Hepatocyte (in vitro differentiated cells): ENCODE measurements around the gene TEX35. TPM values are rescaled to one million over a fixed set of nuclear protein-coding genes. Genes with fewer than 3 reads are reported as not detected.

Source experiments
- DNase-seq: peaks from one replicate; pipeline ENCODE4 v3.0.0-alpha.2; 2016; ENCODE audit warnings: low spot score
- H2AFZ ChIP-seq: fragments of 200-600 bp; sonication (generic); 2 replicates; pipeline ENCODE4 v1.6.0; 2016; ENCODE audit warnings: antibody characterized with exemption, mild to moderate bottlenecking
- H3K27ac ChIP-seq: fragments of 200-600 bp; sonication (generic); 2 replicates; pipeline ENCODE4 v1.5.1; 2016; ENCODE audit warnings: mild to moderate bottlenecking
- H3K27me3 ChIP-seq: fragments of 200-600 bp; sonication (generic); 2 replicates; pipeline ENCODE4 v1.6.1; 2016
- H3K36me3 ChIP-seq: fragments of 200-600 bp; sonication (generic); replicated peaks from 2 replicates; pipeline ENCODE4 v1.5.1; 2016; ENCODE audit warnings: low read depth; ENCODE audit not compliant: insufficient read depth
- H3K4me1 ChIP-seq: fragments of 200-600 bp; sonication (generic); 2 replicates; pipeline ENCODE4 v1.5.1; 2016; ENCODE audit warnings: mild to moderate bottlenecking, moderate library complexity; ENCODE audit not compliant: insufficient read depth
- H3K4me2 ChIP-seq: fragments of 200-600 bp; sonication (generic); 2 replicates; pipeline ENCODE4 v1.6.0; 2016
- H3K4me3 ChIP-seq: fragments of 200-600 bp; sonication (generic); 2 replicates; pipeline ENCODE4 v1.5.1; 2016; ENCODE audit warnings: mild to moderate bottlenecking
- H3K79me2 ChIP-seq: fragments of 200-600 bp; sonication (generic); 2 replicates; pipeline ENCODE4 v1.6.0; 2017; ENCODE audit warnings: mild to moderate bottlenecking
- H3K9me2 ChIP-seq: fragments of 200-600 bp; sonication (generic); replicated peaks from 2 replicates; pipeline ENCODE4 v1.6.0; 2017; ENCODE audit warnings: mild to moderate bottlenecking; ENCODE audit not compliant: insufficient read depth
- H3K9me3 ChIP-seq: fragments of 200-600 bp; sonication (generic); 2 replicates; pipeline ENCODE4 v1.5.1; 2016; ENCODE audit warnings: low read depth, mild to moderate bottlenecking
- H4K20me1 ChIP-seq: fragments of 200-600 bp; sonication (generic); 2 replicates; pipeline ENCODE4 v1.6.0; 2016; ENCODE audit warnings: mild to moderate bottlenecking; ENCODE audit not compliant: insufficient read depth, poor library complexity, severe bottlenecking
- CTCF ChIP-seq: fragments of 200-600 bp; sonication (generic); IDR thresholded peaks from 2 replicates; pipeline ENCODE4 v1.5.1; 2016; ENCODE audit warnings: antibody characterized with exemption, mild to moderate bottlenecking; ENCODE audit not compliant: poor library complexity
- EZH2 ChIP-seq: fragments of 200-600 bp; sonication (generic); IDR thresholded peaks from 2 replicates; pipeline ENCODE4 v1.6.1; 2016; ENCODE audit warnings: antibody characterized with exemption, mild to moderate bottlenecking, borderline replicate concordance
- EZH2phosphoT487 ChIP-seq: fragments of 200-600 bp; sonication (generic); IDR thresholded peaks from one replicate; pipeline ENCODE4 v1.6.1; 2018; ENCODE audit warnings: antibody characterized with exemption, mild to moderate bottlenecking, low read depth, moderate library complexity; ENCODE audit not compliant: unreplicated experiment, severe bottlenecking
- WGBS: methylation state at CpG from one replicate; pipeline ENCODE4 v1.1.6; 2016; ENCODE audit warnings: low lambda C conversion rate; ENCODE audit errors: missing lambda C conversion rate; 5-methylcytosine and 5-hydroxymethylcytosine counted together
- polyA plus RNA-seq: library from polyadenylated mRNA; unstranded; fragments of >200 nt; fragmentation: Nextera tagmentation; extraction: Ambion mirVana; gene quantifications from 2 replicates; pipeline ENCODE4 v1.2.1, GENCODE V29; 2016
- total RNA-seq: library from RNA; depleted of rRNA; stranded (reverse); fragments of >200 nt; gene quantifications from 2 replicates; pipeline ENCODE4 v1.2.3, GENCODE V29; 2014

TEX35 gene
- total and polyA plus RNA-seq, 2 experiments from 2014 or later: not detected

- Histone ChIP-seq H2AFZ (no peak overlapping the region), H3K4me2 (peak overlapping the region; percentile 32), H3K27me3 (no peaks in the 10 kb centered on the region), H3K4me1 (peaks cover 30% of the 10 kb centered on the region), H3K27ac (peak overlapping the region; percentile 95), H3K79me2 (no peaks in the 10 kb centered on the region), H3K9me3 (no peaks in the 10 kb centered on the region), H3K36me3 (no peaks in the 10 kb centered on the region), H3K9me2 (no peaks in the 10 kb centered on the region), H3K4me3 (no peak overlapping the region), H4K20me1 (no peaks in the 10 kb centered on the region)
- no peak for TF ChIP-seq EZH2
- TF ChIP-seq EZH2phosphoT487: no peak
- no peak for TF ChIP-seq CTCF
- WGBS: 76% methylated on average over 20 of the region's 20 CpGs
- DNase-seq: peak; percentile 59
Measured at GRCh38 chr1:178537382-178538090, 24.6 kb downstream of the TEX35 start.

- no peaks in the 10 kb centered on the region for H4K20me1 ChIP-seq
- peaks cover 31% of the 10 kb centered on the region for H3K4me1 ChIP-seq
- no peaks in the 10 kb centered on the region for H3K27me3 ChIP-seq
- peak; percentile 78 for DNase-seq
- H3K27ac ChIP-seq: peak overlapping the region; percentile 95
- 71% methylated on average over 9 of the region's 9 CpGs for whole genome bisulfite sequencing
- H2AFZ ChIP-seq: no peak overlapping the region
- H3K36me3 ChIP-seq: no peaks in the 10 kb centered on the region
- H3K4me3 ChIP-seq: no peak overlapping the region
- no peaks in the 10 kb centered on the region for H3K9me2 ChIP-seq
- no peak for TF ChIP-seq CTCF
- TF ChIP-seq EZH2: no peak
- TF ChIP-seq EZH2phosphoT487: no peak
- H3K9me3 ChIP-seq: no peaks in the 10 kb centered on the region
- H3K4me2 ChIP-seq: peak overlapping the region; percentile 55
- H3K79me2 ChIP-seq: no peaks in the 10 kb centered on the region
Measured at GRCh38 chr1:178538192-178538916, 25.4 kb downstream of the TEX35 start.

DNA sequence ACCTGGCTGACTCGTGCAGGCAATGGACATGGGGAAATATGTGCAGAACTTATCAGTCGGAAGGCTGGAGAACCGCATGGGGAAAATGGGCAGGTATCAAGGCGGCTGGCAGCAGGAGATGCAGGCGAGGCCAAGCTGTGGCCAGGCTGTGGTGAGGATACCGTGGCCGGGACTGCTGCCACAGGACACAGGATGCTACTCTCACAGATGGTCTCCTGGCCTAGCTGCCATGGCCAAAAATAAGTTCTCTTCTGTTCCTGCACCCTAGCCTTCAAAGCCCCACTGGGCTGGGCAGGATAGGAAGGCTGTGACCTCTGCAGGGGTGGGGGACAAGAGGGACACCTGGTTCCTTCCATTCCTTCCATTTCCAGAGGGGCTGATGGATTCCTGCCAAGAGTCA lies 26.4 kb downstream of the TEX35 start:
- WGBS: 83% methylated on average over 7 of the region's 7 CpGs
- TF ChIP-seq EZH2 (no peak), EZH2phosphoT487 (no peak), CTCF (no peak)

More for the DNA sequence above, 26.4 kb downstream of the TEX35 start:
- Histone ChIP-seq H3K4me2 (peak overlapping the region; percentile 55), H3K9me2 (no peaks in the 10 kb centered on the region), H3K27me3 (no peaks in the 10 kb centered on the region), H3K36me3 (no peaks in the 10 kb centered on the region), H3K4me3 (no peak overlapping the region), H2AFZ (no peak overlapping the region), H3K79me2 (peaks cover 6% of the 10 kb centered on the region), H3K9me3 (no peaks in the 10 kb centered on the region), H4K20me1 (no peaks in the 10 kb centered on the region), H3K4me1 (peaks cover 40% of the 10 kb centered on the region), H3K27ac (peak overlapping the region; percentile 95)
- no peak for DNase-seq
